HG03442 (cell line): ENCODE data around the gene MAB21L3.
A peak's percentile ranks its signal among the peaks of the same experiment; 100 is the strongest.
"Not testable (repeated sequence)": the region's sequence is repeated elsewhere in the genome, so short reads cannot be mapped to it uniquely, and the experiment has no call there.

ENCODE experiments used
- ATAC-seq: cut with Tn5 transposase; IDR thresholded peaks from one replicate; pipeline ENCODE4 v1.9.1; 2021; ENCODE audit warnings: mild to moderate bottlenecking, moderate library complexity; ENCODE audit not compliant: unreplicated experiment

The MAB21L3 gene

GRCh38 chr1:116133696-116134475 lies 22.7 kb downstream of the MAB21L3 start:
- no peak for ATAC-seq

- no peak for ATAC-seq
Observed at GRCh38 chr1:116134476-116134773, 23.2 kb downstream of the MAB21L3 start.

DNA sequence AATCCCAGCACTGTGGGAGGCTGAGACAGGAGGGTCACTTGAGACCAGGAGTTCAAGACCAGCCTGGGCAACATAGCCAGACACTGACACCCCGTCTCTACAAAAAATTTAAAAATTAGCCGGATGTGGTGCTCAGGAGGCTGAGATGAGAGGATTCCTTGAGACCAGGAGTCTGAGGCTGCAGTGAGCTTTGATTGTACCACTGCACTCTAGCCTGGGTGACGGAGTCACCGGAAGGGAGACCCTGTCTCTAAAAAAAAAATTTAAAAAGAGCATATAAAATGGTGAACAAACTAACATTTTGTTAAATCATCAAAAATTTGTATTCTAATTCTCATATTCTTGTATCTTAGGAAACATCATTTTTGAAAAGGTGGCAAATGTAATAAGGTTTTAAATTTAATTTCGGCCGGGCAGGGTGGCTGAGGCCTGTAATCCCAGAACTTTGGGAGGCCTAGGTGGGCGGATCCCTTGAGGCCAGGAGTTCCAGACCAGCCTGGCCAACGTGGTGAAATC lies 27.1 kb downstream of the MAB21L3 start:
- no peak for ATAC-seq

GRCh38 chr1:116139592-116140134 lies 28.5 kb downstream of the MAB21L3 start:
- ATAC-seq, result no peak

- ATAC-seq, result no peak
Observed at GRCh38 chr1:116144151-116144550, 33.0 kb downstream of the MAB21L3 start.

GRCh38 chr1:116146447-116147113 lies 35.4 kb downstream of the MAB21L3 start:
- not testable (repeated sequence) for ATAC-seq

- ATAC-seq, result no peak
Observed at GRCh38 chr1:116147114-116147510, 35.9 kb downstream of the MAB21L3 start.

GRCh38 chr1:116147972-116148371 lies 36.8 kb downstream of the MAB21L3 start:
- no peak for ATAC-seq

GRCh38 chr1:116148967-116149366 lies 37.8 kb downstream of the MAB21L3 start:
- no peak for ATAC-seq

GRCh38 chr1:116150368-116150767 lies 39.2 kb downstream of the MAB21L3 start:
- no peak for ATAC-seq

DNA sequence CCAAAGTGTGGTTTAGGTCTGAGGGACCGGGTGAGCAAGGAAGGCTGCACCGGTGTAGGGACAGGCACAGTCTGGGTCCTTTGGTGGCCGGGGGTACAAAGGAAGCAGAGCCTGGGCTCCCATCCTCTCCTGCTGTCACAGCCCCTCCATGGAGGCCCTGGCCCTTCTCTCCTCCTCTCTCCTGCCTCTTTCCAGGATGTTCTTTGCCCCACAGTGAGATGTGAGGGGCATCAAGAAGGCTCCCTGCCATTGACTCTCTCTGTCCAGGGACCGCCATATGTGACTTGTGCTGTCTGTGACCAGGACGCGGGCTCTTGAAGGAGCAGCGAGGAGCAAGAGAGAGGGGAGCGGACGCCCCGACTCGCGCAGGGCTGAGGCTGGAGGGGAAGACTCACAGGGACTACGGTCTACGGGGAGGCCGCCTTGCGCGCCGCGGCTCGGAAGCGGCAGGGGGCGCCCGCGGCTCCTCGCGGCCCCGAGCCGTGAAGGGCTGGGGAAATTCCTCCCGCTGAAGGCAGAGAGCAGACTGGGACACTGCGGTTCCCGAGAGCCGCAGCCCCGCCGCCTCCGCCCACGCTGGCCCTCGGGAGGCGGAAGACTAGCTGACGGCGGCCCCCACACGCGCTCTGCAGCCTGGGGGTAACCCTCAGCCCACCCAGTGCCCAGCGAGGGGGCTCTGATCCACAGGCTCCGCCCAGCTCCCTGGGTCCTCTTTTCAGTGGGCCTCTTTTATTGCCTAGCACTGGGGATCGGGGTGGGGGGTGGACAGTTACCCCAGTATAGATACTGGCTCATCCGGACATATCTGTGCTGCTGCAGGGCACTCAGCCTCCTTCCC lies 40.8 kb downstream of the MAB21L3 start:
- peak; percentile 96 for ATAC-seq

GRCh38 chr1:116152577-116152943 lies 41.4 kb downstream of the MAB21L3 start:
- ATAC-seq, result no peak

DNA sequence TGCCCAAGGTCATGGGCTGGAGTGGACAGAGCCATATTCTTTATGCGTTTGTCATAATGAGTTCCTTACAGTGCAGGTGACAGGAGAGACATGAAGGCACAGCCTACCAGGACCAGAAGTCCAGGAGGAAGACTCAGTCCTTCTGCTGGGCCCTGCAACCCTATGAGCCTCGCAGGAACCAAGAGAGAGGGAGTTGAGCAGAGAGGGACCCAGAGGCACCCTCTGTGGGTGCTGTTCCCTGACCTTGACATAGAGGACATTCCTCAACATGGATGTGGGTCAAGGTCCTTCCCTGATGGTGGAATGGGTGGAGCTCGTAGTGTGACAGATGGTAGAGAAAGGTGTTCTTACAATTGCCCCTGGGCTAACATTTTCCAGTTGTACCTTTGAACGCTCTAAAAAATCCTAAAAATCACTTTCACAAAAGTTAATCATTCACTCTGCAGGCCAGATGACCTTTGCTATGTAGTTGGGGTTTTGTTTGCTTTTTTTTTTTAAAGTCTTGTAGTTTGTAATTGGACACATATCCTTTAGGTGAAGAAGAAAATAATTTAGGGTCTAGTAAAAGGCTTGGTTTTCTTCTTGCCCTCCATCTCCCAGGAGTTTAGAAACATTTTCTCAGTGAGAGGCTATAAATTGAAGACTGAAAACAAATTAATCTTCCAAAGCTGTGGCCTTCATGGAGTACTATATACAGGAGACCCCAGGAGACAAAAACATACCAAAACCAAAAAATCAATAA lies 41.9 kb downstream of the MAB21L3 start:
- ATAC-seq, result no peak

DNA sequence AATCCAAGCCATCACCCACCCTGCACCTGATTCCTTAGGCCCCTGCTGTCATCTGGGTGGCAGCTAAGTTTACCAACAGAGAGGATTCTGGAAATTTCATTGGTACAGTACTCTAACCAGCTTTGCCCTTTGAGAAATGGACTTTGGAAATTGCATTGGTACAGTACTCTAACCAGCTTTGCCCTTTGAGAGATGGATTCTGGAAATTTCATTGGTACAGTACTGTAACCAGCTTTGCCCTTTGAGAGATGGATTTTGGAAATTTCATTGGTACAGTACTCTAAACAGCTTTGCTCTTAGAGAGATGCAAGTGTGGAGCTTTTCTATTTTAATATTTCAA lies 42.5 kb downstream of the MAB21L3 start:
- no peak for ATAC-seq

- ATAC-seq, result no peak
Observed at GRCh38 chr1:116154536-116154935, 43.3 kb downstream of the MAB21L3 start.

DNA sequence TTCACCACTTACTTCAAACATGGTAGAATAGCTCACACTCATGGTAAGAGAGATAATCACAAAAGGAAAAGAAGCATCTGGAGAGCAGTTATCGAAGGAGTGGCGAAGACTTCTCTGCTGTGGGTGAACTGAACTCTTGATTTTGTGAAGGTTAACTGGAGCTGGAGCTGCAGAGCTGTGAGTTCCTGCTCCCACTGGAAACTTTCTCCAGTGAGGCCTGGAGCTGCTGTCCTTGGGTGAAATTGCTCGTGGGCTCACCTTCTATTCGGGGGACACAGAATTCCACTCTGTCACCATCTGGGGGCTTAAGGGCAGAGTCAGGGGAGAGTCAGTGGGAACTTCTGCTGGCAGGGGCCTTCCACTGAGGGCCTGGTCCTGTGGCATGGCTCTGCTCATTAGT lies 45.9 kb downstream of the MAB21L3 start:
- no peak for ATAC-seq

DNA sequence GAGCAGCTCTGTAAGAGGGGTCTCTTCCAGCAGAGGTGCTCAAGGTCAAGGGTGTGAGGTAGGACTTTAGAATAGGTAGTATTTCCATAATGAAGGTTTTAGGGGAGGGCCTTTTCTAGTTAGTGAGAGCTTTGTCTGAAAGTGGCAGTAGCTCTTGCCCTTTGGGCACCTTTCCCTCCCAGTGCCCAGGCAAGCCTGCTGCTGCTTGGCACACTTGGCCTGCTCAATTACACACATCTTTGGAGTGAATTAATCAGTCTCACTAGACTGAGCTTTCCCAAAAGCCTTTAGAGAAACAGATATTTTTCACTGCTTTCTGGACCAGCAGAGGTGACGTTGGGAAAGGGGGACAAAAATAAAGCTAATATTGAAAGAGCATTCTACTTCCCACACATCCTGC lies 48.0 kb downstream of the MAB21L3 start:
- ATAC-seq, result no peak

GRCh38 chr1:116159611-116160010 lies 48.4 kb downstream of the MAB21L3 start:
- ATAC-seq, result no peak

DNA sequence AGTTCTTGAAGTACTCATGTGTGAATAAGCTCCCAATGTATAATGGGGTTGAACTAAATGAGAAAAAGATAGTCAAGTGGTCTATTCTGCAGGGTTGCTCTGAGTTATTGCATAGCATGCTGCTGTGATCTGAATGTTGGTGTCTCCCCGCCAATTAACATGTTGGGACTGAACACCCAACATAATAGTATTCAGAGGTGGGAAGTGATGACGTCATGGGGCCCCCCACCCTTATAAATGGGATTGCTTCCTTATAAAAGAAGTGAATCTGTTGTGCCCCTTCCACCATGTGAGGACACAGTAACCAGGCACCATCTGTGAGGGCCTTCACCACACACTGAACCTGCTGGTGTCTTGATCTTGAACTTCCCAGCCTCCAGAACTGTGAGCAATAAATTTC lies 50.2 kb downstream of the MAB21L3 start:
- no peak for ATAC-seq

GRCh38 chr1:116161877-116162390 lies 50.7 kb downstream of the MAB21L3 start:
- ATAC-seq, result no peak

- no peak for ATAC-seq
Observed at GRCh38 chr1:116163533-116163932, 52.3 kb downstream of the MAB21L3 start.
